Measurements from ENCODE around the gene EXPH5. TPM values are rescaled to one million over a fixed set of nuclear protein-coding genes. Genes with fewer than 3 reads are reported as not detected.

The EXPH5 gene
- total RNA-seq, 2 donors from 2014 or later = 2.3 to 2.9 TPM

GRCh38 chr11:108576523-108576922 lies 17.0 kb downstream of the EXPH5 start:
- ATAC-seq = no peak

GRCh38 chr11:108574675-108575074 lies 18.9 kb downstream of the EXPH5 start:
- Histone ChIP-seq H3K4me3 (no peak overlapping the region), H3K27ac (no peak overlapping the region), H3K27me3 (no peaks in the 10 kb centered on the region), H3K36me3 (replicated peaks in 1 of 2; ENCODE audit: insufficient read depth in 1 of 2, low read depth in 2 of 2) (no peaks in the 10 kb centered on the region), H3K4me1 (no peaks in the 10 kb centered on the region), H3K9me3 (no peaks in the 10 kb centered on the region)
- TF ChIP-seq CTCF (IDR thresholded peaks at IDR 0.05) = no peak
- no peak for TF ChIP-seq POLR2A (IDR thresholded peaks at IDR 0.05)
- WGBS, 2 donors = 96% methylated on average over 4 of the region's 4 CpGs
- ATAC-seq (no peak), DNase-seq (no peak)
- intact Hi-C loops (cut with DNase I) = no loop called here

More at GRCh38 chr11:108576523-108576922, 17.0 kb downstream of the EXPH5 start:
- H3K36me3 ChIP-seq (replicated peaks in 1 of 2; ENCODE audit: insufficient read depth in 1 of 2, low read depth in 2 of 2) = no peaks in the 10 kb centered on the region
- H3K4me1 ChIP-seq = no peaks in the 10 kb centered on the region
- no peak for DNase-seq
- no peaks in the 10 kb centered on the region for H3K27me3 ChIP-seq
- TF ChIP-seq POLR2A (IDR thresholded peaks at IDR 0.05) = no peak
- TF ChIP-seq CTCF (IDR thresholded peaks at IDR 0.05) = no peak
- H3K27ac ChIP-seq = no peak overlapping the region
- H3K9me3 ChIP-seq = no peaks in the 10 kb centered on the region
- 20 to 27% methylated on average over 1 of the region's 1 CpG for WGBS, 2 donors
- H3K4me3 ChIP-seq = no peak overlapping the region
- intact Hi-C loops (cut with DNase I) = no loop called here

GRCh38 chr11:108571001-108571400 lies 22.6 kb downstream of the EXPH5 start:
- H3K27me3 ChIP-seq = no peaks in the 10 kb centered on the region
- WGBS, 2 donors = 83 to 91% methylated on average over 2 of the region's 2 CpGs
- H3K36me3 ChIP-seq (replicated peaks in 1 of 2; ENCODE audit: insufficient read depth in 1 of 2, low read depth in 2 of 2) = no peaks in the 10 kb centered on the region
- TF ChIP-seq POLR2A (IDR thresholded peaks at IDR 0.05) (no peak), CTCF (IDR thresholded peaks at IDR 0.05) (no peak)
- no peaks in the 10 kb centered on the region for H3K9me3 ChIP-seq
- no peak overlapping the region for H3K27ac ChIP-seq
- intact Hi-C loops (cut with DNase I) = no loop called here
- peaks cover 3% of the 10 kb centered on the region for H3K4me1 ChIP-seq
- no peak overlapping the region for H3K4me3 ChIP-seq
- ATAC-seq (no peak), DNase-seq (no peak)

GRCh38 chr11:108569896-108570295 lies 23.7 kb downstream of the EXPH5 start:
- TF ChIP-seq CTCF (IDR thresholded peaks at IDR 0.05) = no peak
- no peak for TF ChIP-seq POLR2A (IDR thresholded peaks at IDR 0.05)
- intact Hi-C loops (cut with DNase I) = no loop called here
- no peak for ATAC-seq
- Histone ChIP-seq H3K27me3 (no peaks in the 10 kb centered on the region), H3K9me3 (no peaks in the 10 kb centered on the region), H3K36me3 (replicated peaks in 1 of 2; ENCODE audit: insufficient read depth in 1 of 2, low read depth in 2 of 2) (no peaks in the 10 kb centered on the region), H3K4me3 (no peak overlapping the region), H3K27ac (no peak overlapping the region), H3K4me1 (peaks cover 9% of the 10 kb centered on the region)
- DNase-seq = no peak
- WGBS, 2 donors = 92 to 100% methylated on average over 1 of the region's 1 CpG

GRCh38 chr11:108568195-108568858 lies 25.2 kb downstream of the EXPH5 start:
- Histone ChIP-seq H3K9me3 (no peaks in the 10 kb centered on the region), H3K27me3 (no peaks in the 10 kb centered on the region), H3K4me3 (no peak overlapping the region), H3K4me1 (peaks cover 9% of the 10 kb centered on the region), H3K36me3 (replicated peaks in 1 of 2; ENCODE audit: insufficient read depth in 1 of 2, low read depth in 2 of 2) (no peaks in the 10 kb centered on the region), H3K27ac (peak overlapping the region in 1 of 4 donors; percentile 18)
- peak; percentile 47 to 72 (median 65) for DNase-seq
- no peak for TF ChIP-seq POLR2A (IDR thresholded peaks at IDR 0.05)
- no peak for TF ChIP-seq CTCF (IDR thresholded peaks at IDR 0.05)
- intact Hi-C loops (cut with DNase I) = no loop called here
- 51 to 78% methylated on average over 11 of the region's 11 CpGs for WGBS, 2 donors
- peak; percentile 81 for ATAC-seq

Data from body of pancreas (tissue), 4 donors.